Stimulated activated CD8-positive, alpha-beta memory T cell treated with anti-CD3 and anti-CD28 coated beads, Interleukin-2, amount 100 ng/mL, for 48 hours (primary cell): ENCODE data around the gene FRMPD1.

Experiments used
- DNase-seq, 2 donors: peaks; one replicate each; pipeline ENCODE4 v3.0.0-alpha.2; 2020; ENCODE audit warnings: low read depth in 2 of 2

The FRMPD1 gene

GRCh38 chr9:37679649-37680402, 29.1 kb downstream of the FRMPD1 start:
- DNase-seq, result no peak

- no peak for DNase-seq
Measured at GRCh38 chr9:37682951-37683350, 32.2 kb downstream of the FRMPD1 start.

GRCh38 chr9:37683531-37684371, 33.0 kb downstream of the FRMPD1 start:
- DNase-seq, result no peak

GRCh38 chr9:37692622-37693221, 42.0 kb downstream of the FRMPD1 start:
- DNase-seq, result no peak

- no peak for DNase-seq
Measured at GRCh38 chr9:37693260-37693659, 42.5 kb downstream of the FRMPD1 start.

GRCh38 chr9:37694355-37694754, 43.6 kb downstream of the FRMPD1 start:
- no peak for DNase-seq

- DNase-seq, result no peak
Measured at GRCh38 chr9:37696528-37696927, 45.8 kb downstream of the FRMPD1 start.

GRCh38 chr9:37700131-37700530, 49.4 kb downstream of the FRMPD1 start:
- no peak for DNase-seq

GRCh38 chr9:37700900-37701299, 50.1 kb downstream of the FRMPD1 start:
- no peak for DNase-seq

- no peak for DNase-seq
Measured at GRCh38 chr9:37705787-37706186, 55.0 kb downstream of the FRMPD1 start.

GRCh38 chr9:37706290-37706689, 55.5 kb downstream of the FRMPD1 start:
- DNase-seq, result no peak

- DNase-seq, result no peak
Measured at GRCh38 chr9:37707748-37708147, 57.0 kb downstream of the FRMPD1 start.

- no peak for DNase-seq
Measured at GRCh38 chr9:37710046-37710445, 59.3 kb downstream of the FRMPD1 start.

- DNase-seq, result no peak
Measured at GRCh38 chr9:37715260-37715659, 64.5 kb downstream of the FRMPD1 start.

GRCh38 chr9:37715991-37716505, 65.3 kb downstream of the FRMPD1 start:
- no peak for DNase-seq

- DNase-seq, result no peak
Measured at GRCh38 chr9:37719526-37719925, 68.8 kb downstream of the FRMPD1 start.

GRCh38 chr9:37727013-37727412, 76.3 kb downstream of the FRMPD1 start:
- DNase-seq, result no peak

- DNase-seq, result no peak
Measured at GRCh38 chr9:37729499-37729898, 78.7 kb downstream of the FRMPD1 start.

GRCh38 chr9:37730256-37730655, 79.5 kb downstream of the FRMPD1 start:
- no peak for DNase-seq

GRCh38 chr9:37730839-37731238, 80.1 kb downstream of the FRMPD1 start:
- no peak for DNase-seq

- no peak for DNase-seq
Measured at GRCh38 chr9:37732086-37732741, 81.5 kb downstream of the FRMPD1 start.

- DNase-seq, result no peak
Measured at GRCh38 chr9:37732952-37733351, 82.2 kb downstream of the FRMPD1 start.
